Karpas-422 (cell line): Measurements from ENCODE around the gene LDLR. TPM values are rescaled to one million over a fixed set of nuclear protein-coding genes. Genes with fewer than 3 reads are reported as not detected.
"Not testable (repeated sequence)": the region's sequence is repeated elsewhere in the genome, so short reads cannot be mapped to it uniquely, and the experiment has no call there.

ENCODE experiments used
- DNase-seq: peaks from one replicate; pipeline ENCODE4 v3.0.0-alpha.2; 2015
- H2AFZ ChIP-seq: fragments of 200-600 bp; sonication (generic); 2 replicates; pipeline ENCODE4 v1.6.1; 2014; ENCODE audit warnings: antibody characterized with exemption, low read length, mixed read lengths
- H3K27ac ChIP-seq: fragments of 200-600 bp; sonication (generic); 2 replicates; pipeline ENCODE4 v1.5.1; 2014; ENCODE audit warnings: mild to moderate bottlenecking, low read length, moderate library complexity
- H3K27me3 ChIP-seq: fragments of 200-600 bp; sonication (generic); 2 replicates; pipeline ENCODE4 v1.6.1; 2014; ENCODE audit warnings: low read length, mixed read lengths
- H3K36me3 ChIP-seq: fragments of 200-600 bp; sonication (generic); 2 replicates; pipeline ENCODE4 v1.6.1; 2014; ENCODE audit warnings: low read length, mixed read lengths; ENCODE audit not compliant: insufficient read depth
- H3K4me1 ChIP-seq: fragments of 200-600 bp; sonication (generic); 2 replicates; pipeline ENCODE4 v1.6.1; 2014; ENCODE audit warnings: mild to moderate bottlenecking, low read length, mixed read lengths
- H3K4me2 ChIP-seq: fragments of 200-600 bp; sonication (generic); 2 replicates; pipeline ENCODE4 v1.6.1; 2014; ENCODE audit warnings: low read length, low read depth, mild to moderate bottlenecking; ENCODE audit not compliant: poor library complexity, severe bottlenecking
- H3K4me3 ChIP-seq: fragments of 200-600 bp; sonication (generic); 2 replicates; pipeline ENCODE4 v1.5.1; 2014; ENCODE audit warnings: mild to moderate bottlenecking, antibody characterized with exemption, low read length, mixed read lengths
- H3K79me2 ChIP-seq: fragments of 200-600 bp; sonication (generic); 2 replicates; pipeline ENCODE4 v1.6.1; 2014; ENCODE audit warnings: mild to moderate bottlenecking, low read length, mixed read lengths
- H3K9ac ChIP-seq: fragments of 200-600 bp; sonication (generic); 2 replicates; pipeline ENCODE4 v1.6.0; 2014; ENCODE audit warnings: low read length
- H3K9me2 ChIP-seq: fragments of 200-600 bp; sonication (generic), shearing (Covaris generic); replicated peaks from 2 replicates; pipeline ENCODE4 v1.6.0; 2014; ENCODE audit warnings: mild to moderate bottlenecking, low read length, moderate library complexity; ENCODE audit not compliant: insufficient read depth
- H3K9me3 ChIP-seq: fragments of 300-700, 200-600 bp; sonication (generic); 2 replicates; pipeline ENCODE4 v1.6.1; 2014; ENCODE audit warnings: low read length, mixed read lengths
- H4K20me1 ChIP-seq: fragments of 200-600 bp; sonication (generic); 2 replicates; pipeline ENCODE4 v1.6.1; 2014; ENCODE audit warnings: mild to moderate bottlenecking, antibody characterized with exemption, low read length, low read depth; ENCODE audit not compliant: insufficient read depth
- total RNA-seq: library from RNA; depleted of rRNA; stranded (reverse); fragments of >200 nt; shearing (Covaris generic); gene quantifications from 2 replicates; pipeline ENCODE4 v1.2.3, GENCODE V29; 2014; ENCODE audit warnings: low replicate concordance

Gene LDLR
- total RNA-seq, 1 experiment from 2014 or later = 49.8 TPM

- H3K9me3 ChIP-seq = no peaks in the 10 kb centered on the region
- H3K4me2 ChIP-seq = no peak overlapping the region
- H4K20me1 ChIP-seq = peaks cover 58% of the 10 kb centered on the region
- no peak overlapping the region for H2AFZ ChIP-seq
- H3K9me2 ChIP-seq = no peaks in the 10 kb centered on the region
- H3K9ac ChIP-seq = no peak overlapping the region
- H3K36me3 ChIP-seq = peaks cover 39% of the 10 kb centered on the region
- H3K4me1 ChIP-seq = no peaks in the 10 kb centered on the region; the same call in 1 of the 2 replicates
- no peak overlapping the region for H3K4me3 ChIP-seq
- DNase-seq = no peak
- H3K79me2 ChIP-seq = peaks cover 62% of the 10 kb centered on the region
- H3K27me3 ChIP-seq = no peaks in the 10 kb centered on the region
- no peak overlapping the region for H3K27ac ChIP-seq
Measured at GRCh38 chr19:11100049-11100448, 10.8 kb downstream of the LDLR start.

GRCh38 chr19:11101057-11101456, 11.8 kb downstream of the LDLR start:
- Histone ChIP-seq H3K27me3 (no peaks in the 10 kb centered on the region), H4K20me1 (peaks cover 52% of the 10 kb centered on the region), H3K27ac (no peak overlapping the region), H2AFZ (no peak overlapping the region), H3K9me2 (no peaks in the 10 kb centered on the region), H3K79me2 (peaks cover 52% of the 10 kb centered on the region), H3K9me3 (no peaks in the 10 kb centered on the region), H3K36me3 (peaks cover 37% of the 10 kb centered on the region), H3K4me2 (no peak overlapping the region), H3K4me3 (no peak overlapping the region), H3K9ac (no peak overlapping the region), H3K4me1 (no peaks in the 10 kb centered on the region)
- no peak for DNase-seq

- Histone ChIP-seq H3K4me1 (no peaks in the 10 kb centered on the region), H3K9me2 (no peaks in the 10 kb centered on the region), H2AFZ (no peak overlapping the region), H3K4me3 (no peak overlapping the region), H3K9ac (no peak overlapping the region), H3K4me2 (no peak overlapping the region), H3K27me3 (no peaks in the 10 kb centered on the region), H4K20me1 (peaks cover 36% of the 10 kb centered on the region; the same call in 1 of the 2 replicates), H3K79me2 (peaks cover 34% of the 10 kb centered on the region), H3K9me3 (no peaks in the 10 kb centered on the region), H3K27ac (no peak overlapping the region), H3K36me3 (peaks cover 37% of the 10 kb centered on the region)
- DNase-seq = no peak
Measured at GRCh38 chr19:11102944-11103343, 13.7 kb downstream of the LDLR start.

- H2AFZ ChIP-seq = not testable (repeated sequence)
Measured at GRCh38 chr19:11103667-11104066, 14.4 kb downstream of the LDLR start.

GRCh38 chr19:11105014-11105636, 15.9 kb downstream of the LDLR start:
- Histone ChIP-seq H3K9me3 (no peaks in the 10 kb centered on the region), H3K9me2 (no peaks in the 10 kb centered on the region), H3K79me2 (peaks cover 12% of the 10 kb centered on the region), H3K27me3 (no peaks in the 10 kb centered on the region), H2AFZ (no peak overlapping the region), H3K9ac (no peak overlapping the region), H3K36me3 (peaks cover 31% of the 10 kb centered on the region), H3K4me1 (no peaks in the 10 kb centered on the region), H3K4me2 (no peak overlapping the region), H4K20me1 (peaks cover 16% of the 10 kb centered on the region; the same call in 1 of the 2 replicates), H3K4me3 (no peak overlapping the region), H3K27ac (no peak overlapping the region)
- DNase-seq = no peak

More at GRCh38 chr19:11103667-11104066, 14.4 kb downstream of the LDLR start:
- H3K9ac ChIP-seq, H3K27me3 ChIP-seq, DNase-seq, H3K27ac ChIP-seq, H3K4me2 ChIP-seq, H3K9me3 ChIP-seq, H3K4me3 ChIP-seq, H3K9me2 ChIP-seq, H3K4me1 ChIP-seq: not testable (repeated sequence)
- H4K20me1 ChIP-seq = peaks cover 30% of the 10 kb centered on the region; the same call in 1 of the 2 replicates
- peaks cover 27% of the 10 kb centered on the region for H3K79me2 ChIP-seq
- H3K36me3 ChIP-seq = peaks cover 40% of the 10 kb centered on the region

GRCh38 chr19:11106477-11106876, 17.2 kb downstream of the LDLR start:
- no peaks in the 10 kb centered on the region for H3K4me1 ChIP-seq
- peaks cover 4% of the 10 kb centered on the region; the same call in 1 of the 2 replicates for H3K79me2 ChIP-seq
- no peaks in the 10 kb centered on the region for H3K27me3 ChIP-seq
- H4K20me1 ChIP-seq = peaks cover 12% of the 10 kb centered on the region; the same call in 1 of the 2 replicates
- H3K36me3 ChIP-seq = peaks cover 28% of the 10 kb centered on the region
- H3K9ac ChIP-seq = no peak overlapping the region
- no peak for DNase-seq
- H3K4me2 ChIP-seq = no peak overlapping the region
- no peaks in the 10 kb centered on the region for H3K9me2 ChIP-seq
- no peak overlapping the region for H3K27ac ChIP-seq
- no peak overlapping the region for H3K4me3 ChIP-seq
- no peaks in the 10 kb centered on the region for H3K9me3 ChIP-seq
- H2AFZ ChIP-seq = no peak overlapping the region

- Histone ChIP-seq H3K27ac (no peak overlapping the region), H3K9ac (no peak overlapping the region), H3K9me3 (no peaks in the 10 kb centered on the region), H2AFZ (no peak overlapping the region), H3K9me2 (no peaks in the 10 kb centered on the region), H3K27me3 (no peaks in the 10 kb centered on the region), H3K79me2 (peaks cover 4% of the 10 kb centered on the region; the same call in 1 of the 2 replicates), H4K20me1 (peaks cover 14% of the 10 kb centered on the region; the same call in 1 of the 2 replicates), H3K36me3 (peaks cover 46% of the 10 kb centered on the region), H3K4me3 (no peak overlapping the region), H3K4me1 (no peaks in the 10 kb centered on the region), H3K4me2 (no peak overlapping the region)
- DNase-seq = no peak
Measured at GRCh38 chr19:11108746-11109145, 19.5 kb downstream of the LDLR start.

GRCh38 chr19:11111117-11111770, 22.0 kb downstream of the LDLR start:
- no peak for DNase-seq
- H3K27ac ChIP-seq = no peak overlapping the region
- H3K9ac ChIP-seq = no peak overlapping the region
- no peaks in the 10 kb centered on the region for H3K9me3 ChIP-seq
- peaks cover 7% of the 10 kb centered on the region; the same call in 1 of the 2 replicates for H4K20me1 ChIP-seq
- H3K9me2 ChIP-seq = no peaks in the 10 kb centered on the region
- no peaks in the 10 kb centered on the region for H3K4me1 ChIP-seq
- peaks cover 50% of the 10 kb centered on the region for H3K36me3 ChIP-seq
- no peak overlapping the region for H2AFZ ChIP-seq
- no peaks in the 10 kb centered on the region for H3K79me2 ChIP-seq
- H3K4me2 ChIP-seq = no peak overlapping the region
- H3K27me3 ChIP-seq = no peaks in the 10 kb centered on the region
- no peak overlapping the region for H3K4me3 ChIP-seq
